CD8-positive, alpha-beta memory T cell (primary cell): ENCODE results near the gene EVL. TPM values are rescaled to one million over a fixed set of nuclear protein-coding genes. Genes with fewer than 3 reads are reported as not detected.

ENCODE experiments used
- CTCF ChIA-PET: fragments of 350-600 bp; sonication (Branson Sonifier 250); formaldehyde crosslinking; loops from one replicate; lab custom pipeline; 2021; ENCODE audit warnings: antibody characterized with exemption; lab: Charles Lee
- POLR2A ChIA-PET: fragments of 350-600 bp; sonication (Branson Sonifier 250); formaldehyde crosslinking; loops from one replicate; lab custom pipeline; 2021; ENCODE audit warnings: antibody characterized with exemption; lab: Charles Lee
- DNase-seq, 5 donors: peaks; one replicate each; pipeline versions ENCODE4 v3.0.0 to v3.0.0-alpha.2; 2020 to 2022; ENCODE audit warnings: mixed read lengths in 1 of 5
- H3K27ac ChIP-seq: one replicate; pipeline ENCODE4 v1.7.0; 2013; ENCODE audit warnings: low read depth, mild to moderate bottlenecking, low read length, moderate library complexity
- H3K27me3 ChIP-seq: 2 replicates; pipeline ENCODE4 v1.7.0; 2013; ENCODE audit warnings: low read length, mild to moderate bottlenecking; ENCODE audit not compliant: insufficient read depth, poor library complexity, severe bottlenecking
- H3K36me3 ChIP-seq: 2 replicates; pipeline ENCODE4 v1.7.0; 2013; ENCODE audit warnings: mild to moderate bottlenecking, low read length, moderate library complexity; ENCODE audit not compliant: insufficient read depth
- H3K4me1 ChIP-seq: 2 replicates; pipeline ENCODE4 v1.7.0; 2013; ENCODE audit warnings: mild to moderate bottlenecking, low read length, moderate library complexity; ENCODE audit not compliant: insufficient read depth
- H3K4me3 ChIP-seq: 2 replicates; pipeline ENCODE4 v1.7.0; 2013; ENCODE audit warnings: mild to moderate bottlenecking, low read length
- H3K9me3 ChIP-seq: 2 replicates; pipeline ENCODE4 v1.7.0; 2013; ENCODE audit warnings: mild to moderate bottlenecking, low read length
- H3K27ac Mint-ChIP-seq, 8 donors: one replicate each; pipeline ENCODE4 v1.8.0; 2020 to 2021; ENCODE audit warnings: mixed read lengths in 8 of 8, mild to moderate bottlenecking in 6 of 8, inconsistent platforms in 3 of 8, moderate library complexity in 3 of 8
- H3K27me3 Mint-ChIP-seq, 2 donors: one replicate each; pipeline ENCODE4 v1.8.0; 2020 to 2021; ENCODE audit warnings: mixed read lengths in 2 of 2, mild to moderate bottlenecking in 1 of 2, moderate library complexity in 1 of 2
- H3K36me3 Mint-ChIP-seq, 3 donors: one replicate each; pipeline ENCODE4 v1.8.0; 2020 to 2021; ENCODE audit warnings: mixed read lengths in 3 of 3, inconsistent platforms in 1 of 3, mild to moderate bottlenecking in 1 of 3
- H3K4me1 Mint-ChIP-seq, 3 donors: one replicate each; pipeline ENCODE4 v1.8.0; 2020 to 2021; ENCODE audit warnings: mixed read lengths in 3 of 3, inconsistent platforms in 1 of 3, mild to moderate bottlenecking in 1 of 3
- H3K4me3 Mint-ChIP-seq, 7 donors: one replicate each; pipeline ENCODE4 v1.8.0; 2020 to 2021; ENCODE audit warnings: mixed read lengths in 7 of 7, mild to moderate bottlenecking in 6 of 7, moderate library complexity in 4 of 7, inconsistent platforms in 2 of 7
- H3K9me3 Mint-ChIP-seq, 5 donors: one replicate each; pipeline ENCODE4 v1.8.0; 2020 to 2022; ENCODE audit warnings: mixed read lengths in 5 of 5, mild to moderate bottlenecking in 3 of 5, moderate library complexity in 2 of 5, inconsistent platforms in 1 of 5
- polyA plus RNA-seq: library from polyadenylated mRNA; unstranded; fragments of 300-500 nt; fragmentation: Illumina TruSeq; gene quantifications from one replicate; pipeline ENCODE4 v1.2.3, GENCODE V29; 2021
- total RNA-seq, 2 experiments: library from RNA; stranded (reverse); gene quantifications; one replicate each; pipeline ENCODE4 v1.2.3, GENCODE V29; 2021

The EVL gene
- total and polyA plus RNA-seq, 3 experiments from 2014 or later, result 129 to 228 (median 218) TPM

DNA sequence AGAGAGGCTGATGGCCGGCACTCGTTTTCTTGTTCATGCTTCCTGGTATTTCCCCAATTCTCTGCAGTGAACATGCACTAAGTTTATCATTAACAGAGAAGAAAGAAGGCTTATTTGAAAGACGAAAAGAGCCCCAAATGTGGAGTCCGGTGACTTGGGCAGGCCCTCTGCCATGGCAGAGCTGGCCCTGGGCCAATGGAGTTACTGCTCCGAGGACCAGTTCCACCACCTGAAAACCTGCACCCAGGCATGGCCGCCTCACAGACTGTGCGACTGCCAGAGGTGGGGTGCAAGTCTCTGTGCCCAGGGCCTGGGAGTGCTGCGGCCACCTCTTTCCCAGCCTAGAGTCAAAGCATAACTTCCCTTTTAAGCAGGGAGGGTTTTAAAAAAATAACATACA is 69.4 kb downstream of the EVL start:
- no peaks in the 10 kb centered on the region for H3K4me1 ChIP-seq
- CTCF ChIA-PET, result no interaction called here
- H3K27me3 ChIP-seq, result no peaks in the 10 kb centered on the region
- Mint-ChIP-seq H3K27me3 (peaks cover 0 to 2% of the 10 kb centered on the region in 2 donors), H3K36me3 (peaks cover 0 to 100% (median 23%) of the 10 kb centered on the region in 3 donors), H3K27ac (peak overlapping the region in 1 of 8 donors; percentile 32), H3K4me1 (peaks cover 1 to 12% (median 3%) of the 10 kb centered on the region in 3 donors), H3K4me3 (no peak overlapping the region), H3K9me3 (no peaks in the 10 kb centered on the region)
- H3K27ac ChIP-seq, result no peak overlapping the region
- no peak overlapping the region for H3K4me3 ChIP-seq
- DNase-seq, result no peak
- POLR2A ChIA-PET, result no interaction called here
- H3K9me3 ChIP-seq, result no peaks in the 10 kb centered on the region
- peaks cover 98% of the 10 kb centered on the region for H3K36me3 ChIP-seq

GRCh38 chr14:100135073-100135472 is 69.9 kb downstream of the EVL start:
- no peak overlapping the region for H3K27ac ChIP-seq
- POLR2A ChIA-PET, result no interaction called here
- no peaks in the 10 kb centered on the region for H3K4me1 ChIP-seq
- CTCF ChIA-PET, result no interaction called here
- Mint-ChIP-seq H3K4me3 (no peak overlapping the region), H3K27me3 (no peaks in the 10 kb centered on the region), H3K9me3 (no peaks in the 10 kb centered on the region), H3K4me1 (peaks cover 1 to 13% (median 3%) of the 10 kb centered on the region in 3 donors), H3K36me3 (peaks cover 0 to 100% (median 21%) of the 10 kb centered on the region in 3 donors), H3K27ac (peak overlapping the region in 3 of 8 donors; percentile 15 to 42 (median 39))
- no peaks in the 10 kb centered on the region for H3K27me3 ChIP-seq
- no peak for DNase-seq
- peaks cover 96% of the 10 kb centered on the region for H3K36me3 ChIP-seq
- no peak overlapping the region for H3K4me3 ChIP-seq
- H3K9me3 ChIP-seq, result no peaks in the 10 kb centered on the region

- ChIA-PET POLR2A (no interaction called here), CTCF (no interaction called here)
- Histone ChIP-seq H3K27ac (no peak overlapping the region), H3K4me1 (no peaks in the 10 kb centered on the region), H3K36me3 (peaks cover 90% of the 10 kb centered on the region), H3K27me3 (no peaks in the 10 kb centered on the region), H3K9me3 (no peaks in the 10 kb centered on the region), H3K4me3 (no peak overlapping the region)
- Mint-ChIP-seq H3K36me3 (peaks cover 0 to 99% (median 20%) of the 10 kb centered on the region in 3 donors), H3K27ac (peak overlapping the region in 1 of 8 donors; percentile 23), H3K4me3 (no peak overlapping the region), H3K9me3 (no peaks in the 10 kb centered on the region), H3K4me1 (peaks cover 1 to 13% (median 3%) of the 10 kb centered on the region in 3 donors), H3K27me3 (no peaks in the 10 kb centered on the region)
- no peak for DNase-seq
Observed at GRCh38 chr14:100135784-100136183, 70.6 kb downstream of the EVL start.

DNA sequence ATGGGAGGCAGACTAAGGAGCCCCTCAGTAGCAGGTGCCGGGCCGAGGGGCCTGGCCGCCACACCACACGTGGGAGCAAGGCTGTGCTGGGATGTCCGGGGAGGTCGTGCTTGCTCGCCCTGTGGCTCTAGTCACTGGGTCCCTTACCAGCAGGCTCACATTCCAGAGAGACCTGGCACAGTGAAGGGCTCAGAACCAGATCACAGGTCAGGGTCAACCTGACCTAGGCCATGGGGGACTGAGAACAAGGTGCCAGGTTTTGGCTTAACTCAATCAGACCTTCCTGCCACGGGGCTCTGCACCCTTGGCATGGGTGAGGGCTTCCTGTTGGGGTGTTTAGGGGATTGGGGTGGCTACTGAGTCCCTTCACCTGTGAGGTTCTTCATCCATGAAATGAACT is 72.0 kb downstream of the EVL start:
- H3K4me3 ChIP-seq, result no peak overlapping the region
- no peak overlapping the region for H3K27ac ChIP-seq
- H3K4me1 ChIP-seq, result no peaks in the 10 kb centered on the region
- H3K36me3 Mint-ChIP-seq, result peaks cover 0 to 98% (median 17%) of the 10 kb centered on the region in 3 donors
- H3K36me3 ChIP-seq, result peaks cover 90% of the 10 kb centered on the region
- H3K27me3 Mint-ChIP-seq, result no peaks in the 10 kb centered on the region
- peak overlapping the region in 4 of 8 donors; percentile 32 to 45 (median 34) for H3K27ac Mint-ChIP-seq
- H3K27me3 ChIP-seq, result no peaks in the 10 kb centered on the region
- H3K9me3 Mint-ChIP-seq, result no peaks in the 10 kb centered on the region
- H3K4me3 Mint-ChIP-seq, result no peak overlapping the region
- ChIA-PET CTCF (interaction anchor here (1.0 kb wide), 1 partner anchor 15 kb away, joined by 3 read pairs; no protein-coding TSS in a partner anchor), POLR2A (interaction anchor here (0.5 kb wide), 1 partner anchor 21 kb away, joined by 8 read pairs; no protein-coding TSS in a partner anchor)
- no peak for DNase-seq
- peaks cover 1 to 19% (median 3%) of the 10 kb centered on the region in 3 donors for H3K4me1 Mint-ChIP-seq
- no peaks in the 10 kb centered on the region for H3K9me3 ChIP-seq

DNA sequence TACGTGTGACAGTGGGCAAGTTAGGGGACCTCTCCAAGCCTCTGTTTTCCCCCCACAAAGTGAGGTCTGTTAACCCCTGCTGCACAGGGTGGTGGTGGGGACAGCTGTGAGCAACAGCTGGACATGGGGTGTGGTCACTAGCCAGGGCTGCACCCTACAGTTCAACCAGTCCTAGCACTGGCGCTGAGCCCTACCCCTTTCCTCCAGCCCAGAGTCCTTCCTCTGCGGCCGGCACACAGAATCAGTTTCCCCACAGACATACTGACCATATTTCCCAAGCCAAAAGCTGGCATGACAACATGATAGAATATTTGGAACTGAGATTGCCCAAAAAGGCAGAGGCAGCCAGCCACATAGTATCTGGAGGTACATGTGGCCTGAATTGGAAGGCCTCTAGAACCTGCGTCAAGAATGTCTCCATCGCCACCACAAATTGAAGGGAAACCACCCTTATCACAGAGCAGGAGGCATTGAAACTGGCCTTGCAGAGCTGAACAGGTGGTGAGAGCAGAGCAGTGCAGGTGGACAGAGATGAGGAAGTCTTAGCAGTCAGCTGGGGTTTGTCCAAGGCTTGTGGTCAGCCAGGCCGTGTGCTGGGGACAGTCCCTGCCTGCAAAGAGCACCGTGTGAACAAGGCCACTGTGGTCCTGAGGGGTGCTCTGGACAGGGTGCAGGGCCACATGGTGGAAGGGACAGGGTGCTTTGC is 73.0 kb downstream of the EVL start:
- Mint-ChIP-seq H3K4me1 (peaks cover 1 to 21% (median 3%) of the 10 kb centered on the region in 3 donors), H3K27ac (peak overlapping the region in 5 of 8 donors; percentile 17 to 96 (median 58)), H3K4me3 (no peak overlapping the region), H3K9me3 (no peaks in the 10 kb centered on the region), H3K27me3 (no peaks in the 10 kb centered on the region), H3K36me3 (peaks cover 0 to 97% (median 17%) of the 10 kb centered on the region in 3 donors)
- H3K36me3 ChIP-seq, result peaks cover 83% of the 10 kb centered on the region
- POLR2A ChIA-PET, result interaction anchor here (1.2 kb wide), 1 partner anchor 21 kb away, joined by 3 read pairs; the partner anchor contains the start of gene DEGS2
- no peak for DNase-seq
- H3K27ac ChIP-seq, result no peak overlapping the region
- H3K4me3 ChIP-seq, result no peak overlapping the region
- no peaks in the 10 kb centered on the region for H3K9me3 ChIP-seq
- H3K27me3 ChIP-seq, result no peaks in the 10 kb centered on the region
- H3K4me1 ChIP-seq, result no peaks in the 10 kb centered on the region
- CTCF ChIA-PET, result interaction anchor here (1.1 kb wide), 1 partner anchor 66 kb away, joined by 3 read pairs; no protein-coding TSS in a partner anchor

DNA sequence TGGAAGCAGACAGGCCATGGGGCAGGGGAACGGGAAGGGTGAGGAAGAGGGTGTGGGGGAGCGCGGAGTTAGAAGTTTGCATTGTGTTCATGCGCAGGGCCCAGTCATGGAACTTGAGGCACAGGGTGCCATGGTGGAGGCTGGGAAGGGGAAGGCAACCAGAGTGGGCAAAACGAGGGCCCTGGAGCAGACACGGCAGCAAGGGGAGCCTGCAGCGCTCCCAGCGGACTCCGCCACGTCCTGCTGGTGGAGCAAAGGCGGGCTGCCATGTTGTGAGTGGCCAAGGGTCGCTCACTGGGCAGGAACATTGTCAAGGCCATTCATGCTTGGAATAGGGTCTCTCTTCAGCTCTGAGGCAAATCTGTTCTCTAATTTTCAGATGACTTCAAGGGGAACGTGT is 73.7 kb downstream of the EVL start:
- Mint-ChIP-seq H3K4me1 (peaks cover 1 to 21% (median 3%) of the 10 kb centered on the region in 3 donors), H3K9me3 (no peaks in the 10 kb centered on the region), H3K27me3 (no peaks in the 10 kb centered on the region), H3K4me3 (no peak overlapping the region), H3K36me3 (peaks cover 0 to 97% (median 12%) of the 10 kb centered on the region in 3 donors), H3K27ac (peak overlapping the region in 3 of 8 donors; percentile 48 to 96 (median 58))
- Histone ChIP-seq H3K4me1 (no peaks in the 10 kb centered on the region), H3K36me3 (peaks cover 77% of the 10 kb centered on the region), H3K9me3 (no peaks in the 10 kb centered on the region), H3K27ac (no peak overlapping the region), H3K4me3 (no peak overlapping the region), H3K27me3 (no peaks in the 10 kb centered on the region)
- CTCF ChIA-PET, result interaction anchor here (1.1 kb wide), 1 partner anchor 66 kb away, joined by 3 read pairs; no protein-coding TSS in a partner anchor
- POLR2A ChIA-PET, result interaction anchor here (0.6 kb wide), 1 partner anchor 23 kb away, joined by 3 read pairs; no protein-coding TSS in a partner anchor
- DNase-seq, result no peak

- no peak overlapping the region for H3K4me3 Mint-ChIP-seq
- peak overlapping the region in 3 of 8 donors; percentile 51 to 79 (median 58) for H3K27ac Mint-ChIP-seq
- POLR2A ChIA-PET, result no interaction called here
Observed at GRCh38 chr14:100140452-100141078, 75.3 kb downstream of the EVL start.

More at GRCh38 chr14:100140452-100141078, 75.3 kb downstream of the EVL start:
- CTCF ChIA-PET, result interaction anchor here (1.3 kb wide), 1 partner anchor 53 kb away, joined by 3 read pairs; no protein-coding TSS in a partner anchor
- Histone ChIP-seq H3K27me3 (no peaks in the 10 kb centered on the region), H3K4me1 (no peaks in the 10 kb centered on the region), H3K36me3 (peaks cover 61% of the 10 kb centered on the region), H3K27ac (peak overlapping the region; percentile 61), H3K4me3 (no peak overlapping the region), H3K9me3 (no peaks in the 10 kb centered on the region)
- H3K4me1 Mint-ChIP-seq, result peaks cover 1 to 21% (median 3%) of the 10 kb centered on the region in 3 donors
- peaks cover 0 to 89% (median 11%) of the 10 kb centered on the region in 3 donors for H3K36me3 Mint-ChIP-seq
- H3K9me3 Mint-ChIP-seq, result no peaks in the 10 kb centered on the region
- DNase-seq, result no peak
- H3K27me3 Mint-ChIP-seq, result peaks cover 0 to 3% of the 10 kb centered on the region in 2 donors
